ENCODE results near the gene MAPK8IP2. TPM values are rescaled to one million over a fixed set of nuclear protein-coding genes. Genes with fewer than 3 reads are reported as not detected.

The MAPK8IP2 gene
- total and polyA plus RNA-seq, 10 of the 15 experiments (the other 5 are each of a cell fraction or from before 2014, with no cell fraction given): 0.01 to 0.13 (median 0.06) TPM; not detected in 4

- POLR2A ChIA-PET: interaction anchor here (0.6 to 2.2 kb wide), 4 partner anchors 46 to 303 kb away, joined by 3 to 6 read pairs (median 4); partner anchors contain the start of genes CHKB and SYCE3
- Histone ChIP-seq H4K20me1 (ENCODE audit: control insufficient read depth, insufficient read depth) (no peaks in the 10 kb centered on the region), H3K4me3 (peak within 1 kb of the TSS; percentile 95), H3K9me3 (replicated peaks; ENCODE audit: control insufficient read depth, insufficient read depth, low read length) (no peaks in the 10 kb centered on the region), H2AFZ (ENCODE audit: control insufficient read depth, low read depth, low read length) (peak within 1 kb of the TSS; percentile 93), H3K4me1 (ENCODE audit: control insufficient read depth, insufficient read depth, low read length) (peaks cover 7% of the 10 kb centered on the region), H3K27ac (ENCODE audit: control insufficient read depth, insufficient read depth) (peak within 1 kb of the TSS; percentile 79), H3K4me2 (ENCODE audit: control insufficient read depth, insufficient read depth) (peak within 1 kb of the TSS; percentile 85), H3K9ac (ENCODE audit: control insufficient read depth, insufficient read depth, low read length) (peak within 1 kb of the TSS; percentile 87), H3K79me2 (ENCODE audit: control insufficient read depth, insufficient read depth, low read length) (peaks cover 11% of the 10 kb centered on the region), H3K27me3 (replicated peaks in 1 of 2; ENCODE audit: control insufficient read depth in 2 of 2, insufficient read depth in 2 of 2, low read length in 1 of 2) (no peaks in the 10 kb centered on the region), H3K36me3 (ENCODE audit: control insufficient read depth in 2 of 2, insufficient read depth in 2 of 2, low read length in 1 of 2) (no peaks in the 10 kb centered on the region; a peak in 2 of 4 replicates)
- SMC1A ChIA-PET (ENCODE audit: uncharacterized antibody, unreplicated experiment): interaction anchor here (1.1 kb wide), 1 partner anchor 64 kb away, joined by 5 read pairs; no protein-coding TSS in a partner anchor
- peak; percentile 96 for ATAC-seq
- peak; percentile 11 for DNase-seq (ENCODE audit: low read depth, low spot score)
- peak; percentile 62 for FAIRE-seq
- in situ Hi-C loops (cut with MboI): no loop called here
- CTCF ChIA-PET: interaction anchor here (1.0 to 1.3 kb wide), 2 partner anchors 72 to 102 kb away, joined by 3 read pairs; partner anchors contain the start of gene SCO2
- intact Hi-C loops (cut with micrococcal nuclease; ENCODE audit: unreplicated experiment): no loop called here
- RAD21 ChIA-PET (ENCODE audit: unreplicated experiment): interaction anchor here (0.8 kb wide), 1 partner anchor 120 kb away, joined by 3 read pairs; the partner anchor contains the start of genes LMF2 and NCAPH2
- WGBS (ENCODE audit: insufficient coverage, insufficient replicate concordance, low lambda C conversion rate, missing lambda C conversion rate): under 1% methylated on average over 69 of the region's 88 CpGs
- TSS peak; percentile 86 for BruUV-seq (replicated peaks)
- TF ChIP-seq SUZ12 (IDR thresholded peaks at IDR 0.05; ENCODE audit: unreplicated experiment) (no peak), EP300 (IDR thresholded peaks at IDR 0.05; ENCODE audit: borderline replicate concordance in 1 of 2, control insufficient read depth in 1 of 2, low read depth in 2 of 2, low read length in 2 of 2) (no peak), SP1 (IDR thresholded peaks at IDR 0.05; ENCODE audit: low read depth, low read length) (no peak), TAF1 (IDR thresholded peaks at IDR 0.05; ENCODE audit: borderline replicate concordance, low read depth, low read length) (peak; percentile 34; the same call in 1 of the 2 replicates), HDAC2 (IDR thresholded peaks at IDR 0.05) (no peak), CBX5 (IDR thresholded peaks at IDR 0.05; ENCODE audit: low read depth) (no peak), ESRRA (IDR thresholded peaks at IDR 0.05; ENCODE audit: low read length) (no peak), HSF1 (IDR thresholded peaks at IDR 0.05; ENCODE audit: low read depth, low read length) (no peak), ZNF622 (IDR thresholded peaks at IDR 0.05) (no peak), IKZF1 (conservative IDR thresholded peaks at IDR 0.05) (0 out of 2 replicates have a peak, but pooled peaks have one; percentile 13), KAT2A (conservative IDR thresholded peaks at IDR 0.05; ENCODE audit: control insufficient read depth, low read depth, low read length) (no peak), RB1 (IDR thresholded peaks at IDR 0.05; ENCODE audit: borderline replicate concordance) (no peak), BHLHE40 (IDR thresholded peaks at IDR 0.05; ENCODE audit: borderline replicate concordance in 1 of 2, low read depth in 2 of 2, low read length in 1 of 2) (peak in 1 of 2 experiments; percentile 72; a peak in 2 of 4 replicates), RCOR1 (conservative IDR thresholded peaks at IDR 0.05; ENCODE audit: low read depth, low read length) (no peak), ZNF384 (IDR thresholded peaks at IDR 0.05; ENCODE audit: borderline replicate concordance, low read depth, low read length) (no peak), MYB (IDR thresholded peaks at IDR 0.05; ENCODE audit: borderline replicate concordance, low read depth, low read length) (no peak), PAX5 (IDR thresholded peaks at IDR 0.05; ENCODE audit: borderline replicate concordance, low read depth, low read length) (no peak), NRF1 (conservative IDR thresholded peaks at IDR 0.05; ENCODE audit: low read depth, low read length) (peak; percentile 29; the same call in 1 of the 2 replicates), MLLT1 (IDR thresholded peaks at IDR 0.05) (no peak)
These were observed 27.3 kb downstream of the MAPK8IP2 start, which contains the start of gene ARSA for GRCh38 chr22:50627642-50628542. Gene ARSA, minus strand, starts transcription at chr22:50628152. Its CDS starts 373 bp downstream, at chr22:50627779.
